Smooth muscle cell (in vitro differentiated cells): ENCODE data around the gene NHS. TPM values are rescaled to one million over a fixed set of nuclear protein-coding genes. Genes with fewer than 3 reads are reported as not detected.

Experiments used
- DNase-seq: peaks from one replicate; lab custom pipeline; 2025; ENCODE audit not compliant: unreplicated experiment; lab: John Stamatoyannopoulos, UW
- H2AFZ ChIP-seq: fragments of 200-600 bp; sonication (generic); 2 replicates; pipeline ENCODE4 v1.6.0; 2016; ENCODE audit warnings: antibody characterized with exemption, low read depth, mild to moderate bottlenecking
- H3F3A ChIP-seq: fragments of 200-600 bp; sonication (generic); 2 replicates; pipeline ENCODE4 v1.6.0; 2017; ENCODE audit warnings: antibody characterized with exemption, low read depth
- H3K27ac ChIP-seq: fragments of 200-600 bp; sonication (generic); 2 replicates; pipeline ENCODE4 v1.5.1; 2016; ENCODE audit warnings: low read depth, mild to moderate bottlenecking
- H3K27me3 ChIP-seq: fragments of 200-600 bp; sonication (generic); 2 replicates; pipeline ENCODE4 v1.6.1; 2016; ENCODE audit warnings: low read depth, mild to moderate bottlenecking
- H3K36me3 ChIP-seq: fragments of 200-600 bp; sonication (generic); 2 replicates; pipeline ENCODE4 v1.5.1; 2016; ENCODE audit warnings: low read depth
- H3K4me1 ChIP-seq: fragments of 200-600 bp; sonication (generic); 2 replicates; pipeline ENCODE4 v1.5.1; 2016; ENCODE audit warnings: low read depth
- H3K4me2 ChIP-seq: fragments of 200-600 bp; sonication (generic); 2 replicates; pipeline ENCODE4 v1.6.0; 2016; ENCODE audit warnings: mild to moderate bottlenecking
- H3K4me3 ChIP-seq: fragments of 200-600 bp; sonication (generic); 2 replicates; pipeline ENCODE4 v1.5.1; 2016; ENCODE audit warnings: mild to moderate bottlenecking
- H3K79me2 ChIP-seq: fragments of 200-600 bp; sonication (generic); 2 replicates; pipeline ENCODE4 v1.6.0; 2016; ENCODE audit warnings: low read depth, mild to moderate bottlenecking
- H3K9ac ChIP-seq: fragments of 200-600 bp; sonication (generic); 2 replicates; pipeline ENCODE4 v1.6.0; 2016; ENCODE audit warnings: low read depth
- H3K9me3 ChIP-seq: fragments of 200-600 bp; sonication (generic); replicated peaks from 2 replicates; pipeline ENCODE4 v1.5.1; 2016; ENCODE audit warnings: low read depth
- H4K20me1 ChIP-seq: fragments of 200-600 bp; sonication (generic); 2 replicates; pipeline ENCODE4 v1.6.0; 2016; ENCODE audit warnings: low read depth
- WGBS: methylation state at CpG from one replicate; pipeline ENCODE4 v1.1.7; 2016; ENCODE audit warnings: low lambda C conversion rate; 5-methylcytosine and 5-hydroxymethylcytosine counted together
- polyA plus RNA-seq: library from polyadenylated mRNA; unstranded; fragments of >200 nt; fragmentation: Nextera tagmentation; extraction: Ambion mirVana; gene quantifications from 2 replicates; pipeline ENCODE4 v1.2.1, GENCODE V29; 2016
- total RNA-seq: library from RNA; depleted of rRNA; stranded (reverse); fragments of >200 nt; gene quantifications from 2 replicates; pipeline ENCODE4 v1.2.3, GENCODE V29; 2014
- TF ChIP-seq, protein P1 (sequence below): fragments of 200-600 bp; sonication (generic); IDR thresholded peaks from 2 replicates; pipeline ENCODE4 v1.5.1; 2017; ENCODE audit warnings: borderline replicate concordance, mild to moderate bottlenecking, antibody characterized with exemption; ENCODE audit not compliant: insufficient read depth, poor library complexity, severe bottlenecking

Gene NHS
- total and polyA plus RNA-seq, 2 experiments from 2014 or later: 2.6 to 9.6 TPM

DNA sequence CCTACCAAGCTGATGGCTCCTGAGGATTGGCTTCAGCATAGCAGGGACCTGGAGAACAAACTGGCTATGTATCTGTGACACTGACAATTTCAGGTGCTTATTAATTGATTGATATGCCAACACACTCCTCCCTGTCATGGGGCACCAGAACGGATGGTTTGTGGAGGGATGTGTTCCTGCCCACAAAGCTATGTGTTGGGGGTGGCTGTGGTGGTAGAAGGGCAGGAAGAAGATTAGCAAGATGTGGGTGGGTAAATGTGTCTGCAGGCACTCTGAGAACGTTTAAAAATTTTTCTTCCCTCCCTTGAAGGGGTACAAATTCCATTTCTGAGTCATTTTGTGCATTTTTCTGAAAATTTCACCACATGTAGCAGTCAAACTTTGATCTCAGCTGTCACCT lies 307.3 kb downstream of the NHS start:
- H4K20me1 ChIP-seq: peaks cover 50% of the 10 kb centered on the region
- no peaks in the 10 kb centered on the region for H3K36me3 ChIP-seq
- H3K4me2 ChIP-seq: no peak overlapping the region
- H3K79me2 ChIP-seq: no peaks in the 10 kb centered on the region
- TF ChIP-seq, protein P1, sequence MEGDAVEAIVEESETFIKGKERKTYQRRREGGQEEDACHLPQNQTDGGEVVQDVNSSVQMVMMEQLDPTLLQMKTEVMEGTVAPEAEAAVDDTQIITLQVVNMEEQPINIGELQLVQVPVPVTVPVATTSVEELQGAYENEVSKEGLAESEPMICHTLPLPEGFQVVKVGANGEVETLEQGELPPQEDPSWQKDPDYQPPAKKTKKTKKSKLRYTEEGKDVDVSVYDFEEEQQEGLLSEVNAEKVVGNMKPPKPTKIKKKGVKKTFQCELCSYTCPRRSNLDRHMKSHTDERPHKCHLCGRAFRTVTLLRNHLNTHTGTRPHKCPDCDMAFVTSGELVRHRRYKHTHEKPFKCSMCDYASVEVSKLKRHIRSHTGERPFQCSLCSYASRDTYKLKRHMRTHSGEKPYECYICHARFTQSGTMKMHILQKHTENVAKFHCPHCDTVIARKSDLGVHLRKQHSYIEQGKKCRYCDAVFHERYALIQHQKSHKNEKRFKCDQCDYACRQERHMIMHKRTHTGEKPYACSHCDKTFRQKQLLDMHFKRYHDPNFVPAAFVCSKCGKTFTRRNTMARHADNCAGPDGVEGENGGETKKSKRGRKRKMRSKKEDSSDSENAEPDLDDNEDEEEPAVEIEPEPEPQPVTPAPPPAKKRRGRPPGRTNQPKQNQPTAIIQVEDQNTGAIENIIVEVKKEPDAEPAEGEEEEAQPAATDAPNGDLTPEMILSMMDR: no peak
- no peak overlapping the region for H3K4me3 ChIP-seq
- no peaks in the 10 kb centered on the region for H3K4me1 ChIP-seq
- no peak overlapping the region for H2AFZ ChIP-seq
- no peak overlapping the region for H3K27ac ChIP-seq
- no peaks in the 10 kb centered on the region for H3K27me3 ChIP-seq
- WGBS: 33% methylated on average over 2 of the region's 2 CpGs
- no peaks in the 10 kb centered on the region for H3F3A ChIP-seq
- no peak for DNase-seq
- no peaks in the 10 kb centered on the region for H3K9me3 ChIP-seq
- no peak overlapping the region for H3K9ac ChIP-seq

DNA sequence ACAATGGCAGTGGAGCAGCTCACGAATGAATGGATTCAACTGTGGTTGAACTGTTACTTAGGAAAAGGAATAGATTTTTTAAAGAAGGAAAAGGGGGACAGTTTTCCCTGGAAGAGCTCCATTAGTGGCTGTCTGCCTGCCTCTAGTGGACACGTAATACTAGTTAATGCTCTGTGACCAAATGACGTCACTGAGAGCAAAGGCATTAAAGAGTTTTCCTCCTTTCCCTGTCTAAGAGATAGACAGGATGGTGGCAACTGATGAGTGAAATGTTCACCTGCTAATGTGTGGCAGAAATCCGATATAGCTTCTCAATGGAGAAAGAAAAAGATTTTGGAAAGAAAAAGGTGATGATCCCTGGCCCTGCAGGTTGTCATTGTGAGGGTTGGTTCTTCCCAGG lies 310.0 kb downstream of the NHS start:
- WGBS: 66% methylated on average over 4 of the region's 4 CpGs
- no peak overlapping the region for H3K9ac ChIP-seq
- no peak overlapping the region for H3K27ac ChIP-seq
- H3K4me3 ChIP-seq: no peak overlapping the region
- H2AFZ ChIP-seq: no peak overlapping the region
- TF ChIP-seq, protein P1: no peak
- H3F3A ChIP-seq: no peaks in the 10 kb centered on the region
- H4K20me1 ChIP-seq: peaks cover 36% of the 10 kb centered on the region
- H3K27me3 ChIP-seq: no peaks in the 10 kb centered on the region
- no peak overlapping the region for H3K4me2 ChIP-seq
- H3K9me3 ChIP-seq: no peaks in the 10 kb centered on the region
- no peaks in the 10 kb centered on the region for H3K36me3 ChIP-seq
- no peaks in the 10 kb centered on the region for H3K79me2 ChIP-seq
- no peak for DNase-seq
- no peaks in the 10 kb centered on the region for H3K4me1 ChIP-seq

DNA sequence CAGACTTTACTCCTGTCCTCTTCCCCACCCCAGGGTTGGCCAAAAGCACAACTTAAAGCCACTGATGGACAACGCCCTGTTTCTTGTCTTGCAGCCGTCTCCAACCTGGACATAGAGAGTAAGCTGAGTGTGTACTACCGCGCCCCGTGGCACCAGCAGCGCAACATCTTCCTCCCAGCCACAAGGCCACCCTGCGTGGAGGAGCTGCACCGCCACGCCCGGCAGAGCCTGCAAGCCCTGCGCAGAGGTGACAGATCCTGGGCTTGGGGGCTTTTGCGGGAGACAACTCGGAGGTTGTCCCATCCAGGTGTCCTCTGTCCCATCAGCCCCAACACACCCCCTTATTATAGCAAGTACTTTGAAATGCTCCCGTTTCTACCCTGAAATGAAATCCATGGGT lies 312.6 kb downstream of the NHS start:
- DNase-seq: no peak
- H2AFZ ChIP-seq: no peak overlapping the region
- H3K36me3 ChIP-seq: no peaks in the 10 kb centered on the region
- WGBS: 92% methylated on average over 14 of the region's 14 CpGs
- peaks cover 15% of the 10 kb centered on the region for H4K20me1 ChIP-seq
- no peak overlapping the region for H3K4me3 ChIP-seq
- H3K27me3 ChIP-seq: no peaks in the 10 kb centered on the region
- no peak overlapping the region for H3K27ac ChIP-seq
- no peak overlapping the region for H3K9ac ChIP-seq
- H3K9me3 ChIP-seq: no peaks in the 10 kb centered on the region
- no peaks in the 10 kb centered on the region for H3K79me2 ChIP-seq
- TF ChIP-seq, protein P1: no peak
- H3K4me2 ChIP-seq: no peak overlapping the region
- no peaks in the 10 kb centered on the region for H3F3A ChIP-seq
- no peaks in the 10 kb centered on the region for H3K4me1 ChIP-seq

DNA sequence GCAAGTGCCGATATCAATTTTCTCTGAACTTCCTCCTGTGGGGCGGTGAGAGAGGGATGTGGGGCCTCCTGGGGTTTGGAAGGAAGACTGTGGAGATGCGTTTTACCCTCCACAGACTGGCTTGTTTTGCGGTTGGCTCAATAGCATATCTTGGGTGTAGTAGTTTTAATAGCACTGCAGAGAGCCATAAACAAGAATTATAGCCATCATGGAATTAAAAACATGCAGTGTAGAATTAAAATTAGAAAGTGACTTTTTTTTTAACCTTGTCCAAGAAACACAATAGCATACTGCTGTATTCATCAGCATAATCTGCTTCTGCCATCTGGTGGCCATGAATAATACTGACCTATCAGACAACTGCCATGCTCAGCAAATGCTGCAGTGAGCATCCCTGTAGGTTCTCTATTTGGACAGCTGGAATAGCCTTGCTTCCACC lies 315.0 kb downstream of the NHS start:
- Histone ChIP-seq H3K4me3 (no peak overlapping the region), H3K4me1 (no peaks in the 10 kb centered on the region), H3K4me2 (no peak overlapping the region), H3K27me3 (no peaks in the 10 kb centered on the region), H3K9ac (no peak overlapping the region), H3F3A (no peaks in the 10 kb centered on the region), H4K20me1 (no peaks in the 10 kb centered on the region), H3K9me3 (no peaks in the 10 kb centered on the region), H2AFZ (no peak overlapping the region), H3K27ac (no peak overlapping the region), H3K36me3 (no peaks in the 10 kb centered on the region), H3K79me2 (no peaks in the 10 kb centered on the region)
- WGBS: 66% methylated on average over 4 of the region's 4 CpGs
- TF ChIP-seq, protein P1: peak; percentile 58
- no peak for DNase-seq
